ENCODE results near the gene OR51S1. TPM values are rescaled to one million over a fixed set of nuclear protein-coding genes. Genes with fewer than 3 reads are reported as not detected.

OR51S1 gene
- total RNA-seq, 1 donor from 2014 or later, result not detected

DNA sequence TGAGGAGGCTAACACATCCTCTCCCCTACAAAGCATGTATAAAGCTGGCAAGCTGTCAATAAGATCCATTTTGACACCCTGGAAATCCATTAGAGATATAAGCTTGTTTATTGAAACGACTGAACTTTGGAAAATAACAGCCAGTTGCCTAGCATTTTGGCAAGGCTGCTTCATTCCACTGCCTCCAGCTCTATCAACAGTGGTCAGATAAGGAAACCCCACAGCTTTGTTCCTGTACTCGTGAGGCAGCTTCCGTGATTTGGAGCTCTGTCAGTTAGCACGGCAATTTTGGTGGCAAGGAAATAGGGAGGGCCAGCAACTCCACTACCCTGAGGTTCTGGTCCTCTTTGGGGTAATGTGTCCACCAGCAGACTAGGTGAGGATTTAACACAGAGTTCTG lies 2.0 kb upstream of the OR51S1 start:
- DNase-seq (ENCODE audit: low read depth), result no peak
- TF ChIP-seq, protein P1, sequence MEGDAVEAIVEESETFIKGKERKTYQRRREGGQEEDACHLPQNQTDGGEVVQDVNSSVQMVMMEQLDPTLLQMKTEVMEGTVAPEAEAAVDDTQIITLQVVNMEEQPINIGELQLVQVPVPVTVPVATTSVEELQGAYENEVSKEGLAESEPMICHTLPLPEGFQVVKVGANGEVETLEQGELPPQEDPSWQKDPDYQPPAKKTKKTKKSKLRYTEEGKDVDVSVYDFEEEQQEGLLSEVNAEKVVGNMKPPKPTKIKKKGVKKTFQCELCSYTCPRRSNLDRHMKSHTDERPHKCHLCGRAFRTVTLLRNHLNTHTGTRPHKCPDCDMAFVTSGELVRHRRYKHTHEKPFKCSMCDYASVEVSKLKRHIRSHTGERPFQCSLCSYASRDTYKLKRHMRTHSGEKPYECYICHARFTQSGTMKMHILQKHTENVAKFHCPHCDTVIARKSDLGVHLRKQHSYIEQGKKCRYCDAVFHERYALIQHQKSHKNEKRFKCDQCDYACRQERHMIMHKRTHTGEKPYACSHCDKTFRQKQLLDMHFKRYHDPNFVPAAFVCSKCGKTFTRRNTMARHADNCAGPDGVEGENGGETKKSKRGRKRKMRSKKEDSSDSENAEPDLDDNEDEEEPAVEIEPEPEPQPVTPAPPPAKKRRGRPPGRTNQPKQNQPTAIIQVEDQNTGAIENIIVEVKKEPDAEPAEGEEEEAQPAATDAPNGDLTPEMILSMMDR (conservative IDR thresholded peaks at IDR 0.05; ENCODE audit: low read depth, low read length), result no peak

DNA sequence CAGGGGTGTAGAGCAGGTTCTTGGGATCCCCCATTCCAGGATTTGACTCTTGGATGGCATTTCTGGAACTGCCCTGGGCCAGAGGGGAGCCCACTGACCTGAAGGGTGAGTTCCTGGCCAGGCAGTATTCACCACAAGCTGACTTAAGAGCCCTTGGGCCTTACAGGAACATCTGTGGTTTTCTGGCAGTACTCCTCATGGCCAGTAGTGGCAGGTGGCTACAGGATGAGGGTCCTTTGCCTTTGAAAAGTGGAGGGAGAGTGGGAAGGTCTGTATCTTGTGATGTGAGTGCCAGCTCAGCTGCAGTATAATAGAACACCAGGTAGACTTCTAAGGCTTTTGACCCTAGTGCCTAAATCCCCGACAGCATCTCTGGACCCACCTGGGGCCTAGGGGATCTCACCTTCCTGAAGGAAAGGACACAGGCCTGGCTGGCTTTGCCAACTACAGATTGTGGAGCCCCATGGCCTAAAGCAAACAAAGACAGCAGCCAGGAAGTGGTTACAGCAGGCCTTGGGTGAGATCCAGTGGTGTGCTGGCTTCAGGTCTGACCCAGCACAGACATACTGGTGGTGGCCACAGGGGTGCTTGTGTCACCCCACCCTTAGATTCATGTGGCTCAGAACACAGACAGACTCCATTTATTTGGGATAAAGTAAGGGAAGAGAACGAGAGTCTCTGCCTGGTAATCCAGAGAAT lies 9.0 kb downstream of the OR51S1 start:
- TF ChIP-seq, protein P1 (conservative IDR thresholded peaks at IDR 0.05; ENCODE audit: low read depth, low read length), result no peak
- no peak for DNase-seq (ENCODE audit: low read depth)
- H3K4me3 ChIP-seq (ENCODE audit: low read depth, low read length), result no peak overlapping the region

More for the DNA sequence above, 2.0 kb upstream of the OR51S1 start:
- H3K4me3 ChIP-seq (ENCODE audit: low read depth, low read length), result no peak overlapping the region

DNA sequence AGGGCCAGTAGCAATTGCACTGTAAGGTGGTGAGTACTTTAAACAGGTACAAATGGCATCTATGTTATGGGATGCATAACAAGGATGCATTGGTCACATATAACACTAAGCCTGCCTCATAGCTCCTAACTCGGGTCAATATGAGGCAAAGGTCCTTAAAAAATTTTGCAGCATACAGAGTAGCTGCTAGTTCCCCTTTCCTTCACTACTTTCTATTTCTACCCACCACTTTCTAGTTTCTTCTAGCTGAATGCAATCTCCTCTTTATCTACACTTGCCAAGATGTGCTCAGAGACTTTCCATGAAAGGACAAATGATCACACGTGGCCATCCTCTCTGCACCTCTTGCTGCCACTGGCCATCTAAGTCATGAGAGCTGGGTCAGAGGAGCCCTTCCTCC lies 18.1 kb downstream of the OR51S1 start:
- TF ChIP-seq, protein P1 (conservative IDR thresholded peaks at IDR 0.05; ENCODE audit: low read depth, low read length), result no peak
- H3K4me3 ChIP-seq (ENCODE audit: low read depth, low read length), result no peak overlapping the region
- DNase-seq (ENCODE audit: low read depth), result no peak

DNA sequence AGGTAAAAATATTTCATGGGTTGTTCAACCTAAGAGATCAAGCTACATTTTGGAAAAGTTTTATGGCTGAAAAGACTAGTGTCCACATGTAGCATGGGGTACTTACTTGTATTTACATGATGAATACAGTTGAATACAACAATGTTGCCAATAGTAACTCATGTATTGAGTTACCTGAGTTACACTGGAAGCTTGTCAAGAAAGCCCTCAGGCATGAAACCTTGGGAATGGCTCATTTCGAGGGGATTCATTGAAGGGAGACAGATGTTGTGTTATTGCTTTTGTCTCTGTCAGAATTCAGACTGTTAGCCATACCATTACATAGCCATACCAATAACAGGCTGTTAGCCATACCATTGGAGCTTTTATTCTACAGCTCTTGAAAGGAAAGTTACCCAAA lies 18.7 kb downstream of the OR51S1 start:
- no peak for DNase-seq (ENCODE audit: low read depth)
- TF ChIP-seq, protein P1 (conservative IDR thresholded peaks at IDR 0.05; ENCODE audit: low read depth, low read length), result no peak
- no peak overlapping the region for H3K4me3 ChIP-seq (ENCODE audit: low read depth, low read length)

DNA sequence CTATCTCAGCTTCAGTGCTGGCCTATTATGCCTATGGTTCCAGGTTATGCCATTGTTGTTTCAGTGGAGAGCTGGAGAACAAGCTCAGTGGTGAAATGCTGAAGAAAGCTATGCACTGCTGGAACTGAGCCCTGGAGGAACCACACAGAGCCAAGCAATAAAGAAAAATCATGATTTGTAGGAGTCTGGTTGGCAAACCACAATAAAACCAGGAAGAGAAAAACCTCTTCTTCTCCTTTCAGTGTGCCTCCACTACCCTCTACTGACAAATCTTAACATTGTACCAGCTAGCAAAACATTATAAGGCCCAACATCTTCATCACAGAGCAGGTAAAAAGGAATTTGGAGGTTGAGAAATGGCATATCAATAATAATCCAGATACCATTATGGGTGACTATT lies 22.6 kb downstream of the OR51S1 start:
- no peak overlapping the region for H3K4me3 ChIP-seq (ENCODE audit: low read depth, low read length)
- TF ChIP-seq, protein P1 (conservative IDR thresholded peaks at IDR 0.05; ENCODE audit: low read depth, low read length), result peak; percentile 31
- no peak for DNase-seq (ENCODE audit: low read depth)

DNA sequence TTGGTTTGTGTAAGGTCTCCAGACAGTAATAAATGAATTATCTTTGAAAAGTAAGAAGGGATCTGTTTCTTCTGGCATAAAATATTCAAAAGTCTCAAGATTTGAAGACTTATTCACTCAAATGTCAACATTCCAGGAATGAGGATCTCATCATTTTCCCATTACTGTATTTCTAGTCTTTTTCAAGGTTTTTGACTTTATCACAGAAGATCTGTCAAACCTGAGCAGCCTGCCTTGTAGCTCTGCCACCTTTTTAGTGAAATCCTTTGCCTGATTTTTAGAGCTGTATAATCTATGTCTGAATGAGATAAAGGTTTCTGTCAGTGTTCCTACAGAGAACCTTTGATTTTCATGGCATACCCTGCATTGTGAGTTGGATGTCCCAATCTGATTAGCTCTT lies 23.9 kb downstream of the OR51S1 start:
- no peak for DNase-seq (ENCODE audit: low read depth)
- no peak overlapping the region for H3K4me3 ChIP-seq (ENCODE audit: low read depth, low read length)
- TF ChIP-seq, protein P1 (conservative IDR thresholded peaks at IDR 0.05; ENCODE audit: low read depth, low read length), result no peak

DNA sequence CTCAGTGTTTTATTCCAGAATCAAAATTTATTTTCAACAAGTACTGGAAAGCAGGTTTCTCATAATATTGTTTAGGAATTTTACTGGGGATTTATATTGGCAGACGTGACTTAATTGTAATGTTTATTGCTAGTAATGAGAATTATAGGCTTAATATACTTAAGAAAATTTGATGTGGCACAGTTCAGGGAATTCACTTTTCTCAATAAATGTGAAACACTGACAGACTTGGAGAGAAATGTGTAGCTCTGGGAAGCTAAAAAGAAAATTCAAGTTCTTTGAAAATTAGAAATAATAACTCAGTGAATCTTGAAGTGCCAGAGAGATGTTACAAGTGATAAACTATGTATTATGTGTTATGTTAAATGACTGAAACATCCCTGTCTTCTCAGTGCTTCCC lies 28.0 kb downstream of the OR51S1 start, which contains the start of gene OR51F2:
OR51F2 (plus strand) TSS at position 301 of the 400 bp plus-strand sequence. CDS start 101 bp downstream, outside the sequence.
- H3K4me3 ChIP-seq (ENCODE audit: low read depth, low read length), result no peak within 1 kb of the TSS

More for the DNA sequence above, 28.0 kb downstream of the OR51S1 start, which contains the start of gene OR51F2:
- TF ChIP-seq, protein P1 (conservative IDR thresholded peaks at IDR 0.05; ENCODE audit: low read depth, low read length), result no peak
- no peak for DNase-seq (ENCODE audit: low read depth)

Data from epithelial cell of proximal tubule (primary cell).